Keratinocyte (primary cell): ENCODE data around the gene CA9. TPM values are rescaled to one million over a fixed set of nuclear protein-coding genes. Genes with fewer than 3 reads are reported as not detected.
A peak's percentile ranks its signal among the peaks of the same experiment; 100 is the strongest.

Experiments
- DNase-seq: peaks from one replicate; pipeline ENCODE4 v3.0.0-alpha.2; 2011; ENCODE audit warnings: low read depth, missing footprints, low spot score
- FAIRE-seq: peaks from 2 replicates; lab custom pipeline; 2011; peaks lifted over from hg19 to GRCh38; lab: Jason Lieb, UNC
- H2AFZ ChIP-seq: 2 replicates; pipeline ENCODE4 v1.6.0; 2012; ENCODE audit warnings: low read length, control low read depth, inconsistent platforms; ENCODE audit not compliant: control insufficient read depth
- H3K27ac ChIP-seq: 2 replicates; pipeline ENCODE4 v1.5.1; 2011; ENCODE audit warnings: low read length; ENCODE audit not compliant: control insufficient read depth, insufficient read depth
- H3K27me3 ChIP-seq: 3 replicates; pipeline ENCODE4 v1.6.0; 2011; ENCODE audit warnings: low read length; ENCODE audit not compliant: control insufficient read depth, insufficient read depth; ENCODE audit errors: extremely low read depth
- H3K36me3 ChIP-seq, 2 experiments: 2 replicates in 1 of 2; 3 replicates in 1 of 2; pipeline ENCODE4 v1.5.1; 2011; ENCODE audit warnings: low read length in 2 of 2, mild to moderate bottlenecking in 1 of 2; ENCODE audit not compliant: control insufficient read depth in 2 of 2, insufficient read depth in 2 of 2; ENCODE audit errors: extremely low read depth in 1 of 2
- H3K4me1 ChIP-seq: 3 replicates; pipeline ENCODE4 v1.5.1; 2011; ENCODE audit warnings: low read length; ENCODE audit not compliant: control insufficient read depth, insufficient read depth; ENCODE audit errors: extremely low read depth
- H3K4me2 ChIP-seq: 3 replicates; pipeline ENCODE4 v1.6.0; 2011; ENCODE audit warnings: low read depth, low read length; ENCODE audit not compliant: control insufficient read depth, insufficient read depth; ENCODE audit errors: extremely low read depth
- H3K4me3 ChIP-seq, 3 experiments: fragments of 200-600 bp in 1 of 3; sonication (generic) in 1 of 3; 2 replicates in 2 of 3; 3 replicates in 1 of 3; pipeline ENCODE4 v1.5.1; 2011 to 2016; ENCODE audit warnings: low read length in 3 of 3, mild to moderate bottlenecking in 3 of 3, control low read depth in 2 of 3, inconsistent platforms in 1 of 3, low read depth in 1 of 3, mixed read lengths in 1 of 3, mixed run types in 1 of 3, moderate library complexity in 1 of 3; ENCODE audit not compliant: control insufficient read depth in 2 of 3, insufficient read depth in 2 of 3; ENCODE audit errors: extremely low read depth in 1 of 3
- H3K79me2 ChIP-seq: 2 replicates; pipeline ENCODE4 v1.6.0; 2012; ENCODE audit warnings: low read length; ENCODE audit not compliant: control insufficient read depth, insufficient read depth
- H3K9ac ChIP-seq: 3 replicates; pipeline ENCODE4 v1.6.0; 2011; ENCODE audit warnings: low read length; ENCODE audit not compliant: control insufficient read depth, insufficient read depth; ENCODE audit errors: extremely low read depth
- H3K9me1 ChIP-seq: 3 replicates; pipeline ENCODE4 v1.6.0; 2011; ENCODE audit warnings: low read length; ENCODE audit not compliant: control insufficient read depth, insufficient read depth; ENCODE audit errors: extremely low read depth
- H3K9me3 ChIP-seq: 2 replicates; pipeline ENCODE4 v1.5.1; 2012; ENCODE audit warnings: low read depth, low read length; ENCODE audit not compliant: control insufficient read depth
- H4K20me1 ChIP-seq: 3 replicates; pipeline ENCODE4 v1.6.0; 2011; ENCODE audit warnings: low read length; ENCODE audit not compliant: control insufficient read depth, insufficient read depth; ENCODE audit errors: extremely low read depth
- EZH2 ChIP-seq: IDR thresholded peaks from one replicate; pipeline ENCODE4 v1.6.1; 2012; ENCODE audit warnings: inconsistent platforms, mild to moderate bottlenecking, low read length, moderate library complexity
- dilution Hi-C: fragments of 300-500 bp; cut with MboI; formaldehyde crosslinking; loops from one replicate; pipeline ENCODE4 v1.7.0; 2020; ENCODE audit warnings: low sequenced_read_pairs; ENCODE audit not compliant: extremely low pct_ligation_motif_present
- polyA plus RNA-seq, 5 experiments: library from polyadenylated mRNA; depleted of rRNA in 3 of 5; stranded (reverse) in 3 of 5; stranded (forward) in 1 of 5; unstranded in 1 of 5; fragments of >200 nt; gene quantifications; 1 replicate in 1 of 5; 2 replicates in 3 of 5; 3 replicates in 1 of 5; pipeline versions ENCODE4 v1.2.1 to v1.2.3, GENCODE V29; 2011 to 2012; ENCODE audit warnings: missing spikeins in 2 of 5, low read depth in 1 of 5, low replicate concordance in 1 of 5
- TF ChIP-seq, protein P1 (sequence below), 3 experiments: IDR thresholded peaks in 1 of 3; conservative IDR thresholded peaks in 1 of 3; optimal IDR thresholded peaks in 1 of 3; 2 replicates in 2 of 3; 3 replicates in 1 of 3; pipeline versions ENCODE3 to v1.5.1; 2011; ENCODE audit warnings: low read length in 3 of 3, mild to moderate bottlenecking in 3 of 3, moderate library complexity in 2 of 3, control low read depth in 1 of 3, inconsistent platforms in 1 of 3; ENCODE audit not compliant: insufficient read depth in 2 of 3; ENCODE audit errors: extremely low read depth in 1 of 3

The CA9 gene
- polyA plus RNA-seq, 1 donor (not counting 4 experiments of a cell fraction or from before 2014, with no cell fraction given), result 7.2 TPM

DNA sequence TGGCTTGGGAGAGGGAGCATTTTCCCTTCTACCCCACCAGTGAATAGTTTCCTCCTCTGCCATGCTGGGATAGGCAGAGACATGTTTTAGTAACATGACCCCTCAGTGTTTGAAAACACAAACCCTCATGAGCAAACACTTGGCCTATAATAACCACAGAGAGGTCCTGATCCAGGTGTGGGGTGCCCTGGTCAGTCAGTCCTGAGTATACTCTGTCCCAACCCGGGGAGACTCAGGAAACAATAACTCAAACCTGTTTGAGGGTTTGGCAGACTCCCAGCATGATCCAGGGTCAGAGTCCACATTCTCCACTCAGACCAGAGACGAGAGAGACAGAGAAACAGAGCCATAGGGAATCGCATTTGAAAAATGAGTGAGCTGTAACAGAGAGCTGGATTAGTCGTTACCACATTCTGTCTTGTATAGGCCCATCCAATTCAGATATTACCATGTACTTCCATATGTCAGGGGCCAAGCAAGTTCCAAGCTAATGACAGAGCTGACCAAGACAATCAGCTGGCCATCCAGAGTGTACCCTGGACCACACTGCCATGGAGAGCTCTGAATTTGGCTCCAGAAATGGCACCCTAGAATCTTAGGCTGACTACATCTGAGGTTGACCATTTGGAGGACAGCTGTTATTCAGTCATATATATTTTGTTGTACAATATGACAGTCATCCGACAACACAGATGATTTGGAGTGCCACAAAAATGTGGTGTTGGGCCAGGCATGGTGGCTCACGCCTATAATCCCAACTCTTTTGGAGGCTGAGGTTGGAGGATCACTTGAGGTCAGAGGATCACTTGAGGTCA, 4.2 kb upstream of the CA9 start:
- FAIRE-seq (no peak), DNase-seq (no peak)
- no peaks in the 10 kb centered on the region for H4K20me1 ChIP-seq
- no peaks in the 10 kb centered on the region for H3K9me3 ChIP-seq
- H3K4me2 ChIP-seq, result peak overlapping the region; percentile 31
- H3K79me2 ChIP-seq, result no peaks in the 10 kb centered on the region
- H3K9ac ChIP-seq, result no peak overlapping the region
- no peaks in the 10 kb centered on the region for H3K36me3 ChIP-seq
- TF ChIP-seq EZH2, result no peak
- TF ChIP-seq, protein P1, sequence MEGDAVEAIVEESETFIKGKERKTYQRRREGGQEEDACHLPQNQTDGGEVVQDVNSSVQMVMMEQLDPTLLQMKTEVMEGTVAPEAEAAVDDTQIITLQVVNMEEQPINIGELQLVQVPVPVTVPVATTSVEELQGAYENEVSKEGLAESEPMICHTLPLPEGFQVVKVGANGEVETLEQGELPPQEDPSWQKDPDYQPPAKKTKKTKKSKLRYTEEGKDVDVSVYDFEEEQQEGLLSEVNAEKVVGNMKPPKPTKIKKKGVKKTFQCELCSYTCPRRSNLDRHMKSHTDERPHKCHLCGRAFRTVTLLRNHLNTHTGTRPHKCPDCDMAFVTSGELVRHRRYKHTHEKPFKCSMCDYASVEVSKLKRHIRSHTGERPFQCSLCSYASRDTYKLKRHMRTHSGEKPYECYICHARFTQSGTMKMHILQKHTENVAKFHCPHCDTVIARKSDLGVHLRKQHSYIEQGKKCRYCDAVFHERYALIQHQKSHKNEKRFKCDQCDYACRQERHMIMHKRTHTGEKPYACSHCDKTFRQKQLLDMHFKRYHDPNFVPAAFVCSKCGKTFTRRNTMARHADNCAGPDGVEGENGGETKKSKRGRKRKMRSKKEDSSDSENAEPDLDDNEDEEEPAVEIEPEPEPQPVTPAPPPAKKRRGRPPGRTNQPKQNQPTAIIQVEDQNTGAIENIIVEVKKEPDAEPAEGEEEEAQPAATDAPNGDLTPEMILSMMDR (optimal IDR thresholded peaks at IDR 0.05 in 1 of 3, IDR thresholded peaks at IDR 0.05 in 1 of 3, conservative IDR thresholded peaks at IDR 0.05 in 1 of 3; ENCODE audit: extremely low read depth in 1 of 3, insufficient read depth in 2 of 3, low read length in 3 of 3), result no peak
- peaks cover 22% of the 10 kb centered on the region for H3K4me1 ChIP-seq
- dilution Hi-C loops, result no loop called here
- peak overlapping the region; percentile 14 for H2AFZ ChIP-seq
- no peak overlapping the region for H3K4me3 ChIP-seq
- H3K9me1 ChIP-seq, result no peaks in the 10 kb centered on the region
- H3K27ac ChIP-seq, result no peak overlapping the region
- no peaks in the 10 kb centered on the region for H3K27me3 ChIP-seq

DNA sequence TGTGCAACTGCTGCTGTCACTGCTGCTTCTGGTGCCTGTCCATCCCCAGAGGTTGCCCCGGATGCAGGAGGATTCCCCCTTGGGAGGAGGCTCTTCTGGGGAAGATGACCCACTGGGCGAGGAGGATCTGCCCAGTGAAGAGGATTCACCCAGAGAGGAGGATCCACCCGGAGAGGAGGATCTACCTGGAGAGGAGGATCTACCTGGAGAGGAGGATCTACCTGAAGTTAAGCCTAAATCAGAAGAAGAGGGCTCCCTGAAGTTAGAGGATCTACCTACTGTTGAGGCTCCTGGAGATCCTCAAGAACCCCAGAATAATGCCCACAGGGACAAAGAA, 265 bp downstream of the CA9 start:
- TF ChIP-seq, protein P1 (optimal IDR thresholded peaks at IDR 0.05 in 1 of 3, IDR thresholded peaks at IDR 0.05 in 1 of 3, conservative IDR thresholded peaks at IDR 0.05 in 1 of 3; ENCODE audit: extremely low read depth in 1 of 3, insufficient read depth in 2 of 3, low read length in 3 of 3), result no peak
- no peak for TF ChIP-seq EZH2
- Histone ChIP-seq H2AFZ (peak overlapping the region; percentile 8), H3K79me2 (no peaks in the 10 kb centered on the region), H3K4me1 (peaks cover 15% of the 10 kb centered on the region), H3K27ac (no peak overlapping the region), H3K4me3 (no peak overlapping the region), H3K4me2 (peak overlapping the region; percentile 34), H3K9me3 (no peaks in the 10 kb centered on the region), H4K20me1 (no peaks in the 10 kb centered on the region), H3K27me3 (no peaks in the 10 kb centered on the region), H3K9ac (no peak overlapping the region), H3K9me1 (no peaks in the 10 kb centered on the region), H3K36me3 (no peaks in the 10 kb centered on the region)
- dilution Hi-C loops, result no loop called here
- FAIRE-seq (no peak), DNase-seq (no peak)
